Esophagus muscularis mucosa (tissue), 3 donors: ENCODE measurements around the gene HMBS.

Source experiments
- CTCF ChIP-seq, 3 experiments: fragments of 200-600 bp in 2 of 3; fragments of 450-650 bp in 1 of 3; sonication (generic) in 2 of 3; IDR thresholded peaks; one replicate each; pipeline ENCODE4 v1.5.1; 2017 to 2019; ENCODE audit warnings: antibody characterized with exemption in 3 of 3, mild to moderate bottlenecking in 2 of 3, moderate library complexity in 1 of 3
- EP300 ChIP-seq: sonication (generic); formaldehyde crosslinking; IDR thresholded peaks from one replicate; pipeline ENCODE4 v1.6.1; 2017; ENCODE audit warnings: antibody characterized with exemption

DNA sequence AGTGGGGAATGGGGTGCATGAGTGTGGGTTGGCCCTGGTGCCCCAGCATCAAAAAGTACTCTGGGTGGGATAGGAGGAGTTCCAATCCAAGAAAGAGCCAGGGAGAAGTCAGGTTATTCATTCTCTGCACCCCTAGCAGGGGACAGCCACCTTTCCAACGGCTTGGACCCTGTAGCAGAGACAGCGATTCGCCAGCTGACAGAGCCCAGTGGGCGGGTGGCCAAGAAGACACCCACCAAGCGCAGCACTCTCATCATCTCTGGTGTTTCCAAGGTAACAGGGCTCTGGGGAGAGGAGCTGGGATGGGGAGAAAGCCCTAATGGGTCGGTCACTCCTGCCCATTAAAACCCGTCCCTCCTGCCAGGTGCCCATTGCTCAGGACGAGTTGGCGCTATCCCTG, 29.0 kb downstream of the HMBS start:
- no peak for TF ChIP-seq EP300
- TF ChIP-seq CTCF (IDR thresholded peaks at IDR 0.05), result no peak
